CD4-positive, alpha-beta T cell treated with Interleukin-4 for 1 hour (primary cell): ENCODE results near the gene PTAR1.
A peak's percentile ranks its signal among the peaks of the same experiment; 100 is the strongest.
"Not testable (repeated sequence)": the region's sequence is repeated elsewhere in the genome, so short reads cannot be mapped to it uniquely, and the experiment has no call there.

Experiments used
- DNase-seq, 2 donors: peaks; one replicate each; pipeline ENCODE4 v3.0.0-alpha.2; 2020 to 2022

Gene PTAR1, protein sequence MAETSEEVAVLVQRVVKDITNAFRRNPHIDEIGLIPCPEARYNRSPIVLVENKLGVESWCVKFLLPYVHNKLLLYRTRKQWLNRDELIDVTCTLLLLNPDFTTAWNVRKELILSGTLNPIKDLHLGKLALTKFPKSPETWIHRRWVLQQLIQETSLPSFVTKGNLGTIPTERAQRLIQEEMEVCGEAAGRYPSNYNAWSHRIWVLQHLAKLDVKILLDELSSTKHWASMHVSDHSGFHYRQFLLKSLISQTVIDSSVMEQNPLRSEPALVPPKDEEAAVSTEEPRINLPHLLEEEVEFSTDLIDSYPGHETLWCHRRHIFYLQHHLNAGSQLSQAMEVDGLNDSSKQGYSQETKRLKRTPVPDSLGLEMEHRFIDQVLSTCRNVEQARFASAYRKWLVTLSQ

DNA sequence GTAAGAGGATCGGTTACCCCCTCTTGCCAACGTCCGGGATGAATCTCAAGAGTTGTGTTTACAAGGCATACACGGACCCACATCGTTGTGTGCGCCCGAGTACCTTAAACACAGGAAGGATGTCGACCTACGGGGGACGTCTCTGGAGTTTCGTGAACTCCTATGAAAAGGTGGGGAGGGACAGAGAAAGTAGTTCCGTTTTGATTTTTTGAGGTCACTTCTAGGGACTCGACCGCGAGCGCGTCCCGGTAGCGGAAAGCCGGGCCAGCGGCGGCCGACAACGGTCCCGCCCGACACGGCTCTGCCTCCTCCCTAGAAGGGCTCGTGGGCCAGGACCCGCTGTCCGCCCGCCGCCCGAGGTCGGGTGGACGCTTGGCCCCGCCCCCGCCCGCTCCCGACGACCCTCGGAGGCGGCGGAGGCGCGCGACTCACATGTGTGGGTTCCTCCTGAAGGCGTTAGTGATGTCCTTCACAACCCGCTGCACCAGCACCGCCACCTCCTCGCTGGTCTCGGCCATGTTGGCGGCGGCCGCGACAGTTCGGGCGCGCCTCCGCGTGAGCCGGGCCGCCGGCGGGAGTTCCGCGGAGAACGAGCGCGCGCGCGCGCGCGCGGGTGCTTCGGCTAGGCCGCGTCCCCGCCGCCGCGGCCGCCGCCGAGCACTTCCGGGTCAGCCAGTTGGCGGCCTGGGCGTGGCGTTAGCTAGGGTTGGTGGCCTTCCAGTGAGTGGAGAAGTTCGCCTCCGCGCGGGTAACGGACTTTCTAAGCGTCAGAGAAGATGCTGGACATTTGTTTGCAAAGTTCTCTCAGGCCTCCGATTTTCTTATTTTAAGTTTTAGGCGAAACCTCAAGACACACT lies at the start of gene PTAR1:
Gene PTAR1 (minus strand): TSS at position 591 of the 857 bp plus-strand sequence. CDS start 73 bp downstream, at position 518.
- peak; percentile 89 to 90 for DNase-seq

DNA sequence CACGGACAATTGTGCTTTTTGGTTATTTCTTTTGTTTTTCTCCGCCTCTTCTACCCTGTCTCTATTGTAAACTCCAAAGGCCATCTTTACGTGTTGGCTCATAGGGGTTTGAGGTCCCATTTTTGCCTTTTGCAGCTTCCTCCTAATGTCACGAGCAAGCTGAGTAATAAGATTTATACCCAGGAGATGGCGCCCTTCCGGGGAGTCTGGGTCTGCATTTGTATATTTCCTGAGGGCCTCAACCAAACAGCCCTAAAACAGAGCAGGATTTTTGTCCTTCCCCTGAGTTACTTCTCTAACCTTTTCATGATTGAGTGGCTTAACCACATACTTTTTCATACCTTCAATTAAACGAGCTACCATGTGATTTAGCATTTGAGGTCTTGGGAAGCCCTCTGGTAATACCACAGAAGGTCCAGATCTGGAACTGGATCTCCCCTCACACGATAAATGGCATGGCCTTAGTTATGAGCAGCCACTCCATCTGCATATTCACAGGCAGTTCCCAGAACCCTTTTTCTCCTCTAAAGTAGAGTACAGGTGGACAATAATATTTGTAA lies 49.6 kb upstream of the PTAR1 start:
- DNase-seq = peak; percentile 26 to 39

DNA sequence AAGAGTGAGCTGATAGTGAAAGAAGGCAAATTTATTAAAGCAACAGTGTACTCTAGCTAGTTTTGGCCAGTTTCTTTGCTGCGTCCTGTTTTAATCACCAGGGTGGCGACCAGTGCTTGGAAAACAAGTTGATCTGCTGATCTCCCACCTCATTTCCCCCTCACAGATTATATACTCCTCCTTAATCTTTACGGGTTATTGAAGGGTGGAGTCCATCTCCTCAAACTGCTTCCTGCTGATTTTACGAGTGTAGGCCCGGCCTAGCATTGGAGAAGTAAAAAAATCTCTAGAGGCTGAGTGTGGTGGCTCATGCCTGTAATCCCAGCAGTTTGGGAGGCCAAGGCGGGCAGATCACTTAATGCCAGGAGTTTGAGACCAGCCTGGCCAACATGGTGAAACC lies 46.8 kb upstream of the PTAR1 start:
- DNase-seq = no peak

DNA sequence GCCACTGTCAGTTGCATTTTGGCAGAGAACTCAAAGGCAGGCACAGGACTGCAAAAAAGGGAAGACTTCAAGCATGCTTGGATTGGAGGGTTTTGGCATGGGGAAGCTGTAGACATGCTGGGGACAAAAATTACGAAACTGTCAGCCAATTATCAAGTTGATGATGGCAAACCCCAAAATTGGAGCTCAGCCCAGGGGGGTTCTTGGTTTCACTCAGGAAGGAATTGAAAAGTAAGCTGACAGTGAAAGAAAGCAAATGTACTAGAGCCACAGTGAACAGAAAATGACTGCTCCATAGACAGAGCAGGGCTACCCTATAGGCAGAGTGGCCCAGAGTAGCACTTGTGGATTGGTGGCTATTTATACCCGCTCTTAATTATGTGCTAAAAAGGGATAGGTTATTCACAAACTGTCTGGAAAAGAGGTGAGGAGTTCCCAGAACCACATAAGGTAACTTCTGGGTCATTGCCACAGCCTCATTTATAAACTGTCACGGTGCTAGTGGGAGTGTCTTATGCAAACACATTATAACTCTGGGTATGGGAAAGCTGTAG lies 46.2 kb upstream of the PTAR1 start:
- no peak for DNase-seq

DNA sequence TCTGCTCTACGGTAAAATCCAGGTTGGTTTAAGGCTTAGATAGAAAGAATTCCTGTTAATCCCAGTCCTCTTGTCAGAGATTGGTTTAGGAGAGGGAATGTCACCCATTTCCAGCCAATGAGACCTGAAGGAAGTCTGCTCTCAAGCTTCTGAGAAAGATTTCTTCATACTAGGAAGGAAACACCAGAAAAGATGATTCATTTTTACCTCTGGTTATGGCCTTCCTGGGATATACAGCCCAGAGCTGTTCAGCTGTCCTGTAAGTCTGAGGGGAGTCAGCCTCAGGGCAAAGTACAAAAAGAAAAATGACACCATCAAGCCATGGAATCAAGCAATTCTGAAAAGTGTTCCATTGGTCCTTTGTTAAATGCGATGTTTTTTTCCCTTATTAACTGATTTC lies 42.2 kb upstream of the PTAR1 start:
- no peak for DNase-seq

DNA sequence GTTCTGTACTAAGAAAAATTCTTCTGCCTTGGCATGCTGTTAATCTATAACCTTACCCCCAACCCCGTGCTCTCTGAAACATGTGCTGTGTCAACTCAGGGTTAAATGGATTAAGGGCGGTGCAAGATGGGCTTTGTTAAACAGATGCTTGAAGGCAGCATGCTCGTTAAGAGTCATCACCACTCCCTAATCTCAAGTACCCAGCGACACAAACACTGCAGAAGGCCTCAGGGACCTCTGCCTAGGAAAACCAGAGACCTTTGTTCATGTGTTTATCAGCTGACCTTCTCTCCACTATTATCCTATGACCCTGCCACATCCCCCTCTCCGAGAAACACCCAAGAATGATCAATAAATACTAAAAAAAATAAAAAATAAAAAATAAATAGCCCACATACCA lies 40.2 kb upstream of the PTAR1 start:
- DNase-seq = not testable (repeated sequence)

DNA sequence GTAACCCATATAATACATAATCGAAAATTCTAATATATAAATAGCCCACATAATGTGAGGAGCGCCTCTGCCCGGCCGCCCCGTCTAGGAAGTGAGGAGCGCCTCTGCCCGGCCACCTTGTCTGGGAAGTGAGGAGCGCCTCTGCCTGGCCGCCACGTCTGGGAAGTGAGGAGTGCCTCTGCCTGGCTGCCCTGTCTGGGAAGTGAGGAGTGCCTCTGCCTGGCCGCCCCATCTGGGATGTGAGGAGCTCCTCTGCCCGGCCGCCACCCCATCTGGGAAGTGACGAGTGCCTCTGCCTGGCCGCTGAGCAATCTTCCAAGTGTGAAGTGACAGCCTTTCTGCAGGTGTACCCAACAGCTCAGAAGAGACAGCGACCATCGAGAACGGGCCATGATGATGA lies 39.7 kb upstream of the PTAR1 start:
- DNase-seq = not testable (repeated sequence)

DNA sequence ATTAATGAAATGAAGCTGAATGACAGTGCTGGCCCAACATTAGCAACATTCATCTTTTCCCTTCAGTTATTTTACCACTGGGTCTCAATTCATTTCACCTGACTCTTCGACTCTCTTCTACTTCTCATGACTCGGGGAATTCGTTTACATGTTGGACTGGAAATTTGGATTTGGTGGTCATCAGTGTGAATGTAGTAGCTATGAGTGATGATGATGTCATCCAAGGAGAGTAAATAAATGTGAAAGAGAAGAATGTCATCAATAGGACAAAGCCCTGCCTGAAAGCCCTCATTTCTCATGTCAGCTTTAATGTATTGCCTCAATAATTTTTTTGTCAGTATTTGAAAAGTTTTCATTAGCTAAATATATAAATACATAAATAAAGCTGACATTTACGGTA lies 38.9 kb upstream of the PTAR1 start:
- DNase-seq = no peak

DNA sequence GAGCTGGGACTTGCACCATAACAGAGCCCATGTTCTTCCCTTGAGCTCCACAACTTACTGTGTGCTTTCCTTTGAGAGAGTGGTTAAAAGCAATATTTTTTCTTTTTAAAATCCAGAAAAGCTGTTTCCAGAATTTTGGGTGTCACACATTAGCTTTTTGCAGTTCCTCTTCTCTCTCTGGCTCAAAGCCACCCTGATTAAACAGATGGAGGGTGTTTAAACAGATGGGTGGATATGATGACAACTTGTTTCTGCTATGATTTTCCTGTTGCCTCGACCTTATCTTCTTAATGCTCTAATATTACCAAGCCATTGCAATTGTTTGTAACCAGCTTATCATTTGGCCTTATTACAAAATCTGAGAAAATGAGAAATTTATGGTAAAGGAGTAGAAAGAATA lies 37.9 kb upstream of the PTAR1 start:
- DNase-seq = no peak

DNA sequence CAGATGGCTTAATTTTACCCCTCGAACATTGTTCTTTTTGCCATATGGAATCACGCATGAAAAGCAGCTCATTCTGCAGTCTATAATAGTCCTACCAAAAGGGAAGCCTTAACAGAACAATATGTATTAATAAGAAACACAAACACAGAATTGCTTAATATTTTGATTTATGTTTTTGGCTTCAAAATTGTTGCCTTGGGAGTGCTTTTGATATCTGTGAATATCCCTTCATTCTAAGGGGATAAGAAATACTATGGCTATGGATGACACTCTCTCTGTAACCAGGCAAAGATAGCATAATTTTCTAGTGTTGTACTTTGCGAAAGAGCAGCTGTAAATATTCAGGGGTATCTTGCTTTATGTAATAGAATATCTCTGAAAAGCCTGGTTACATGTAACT lies 34.5 kb upstream of the PTAR1 start:
- no peak for DNase-seq

DNA sequence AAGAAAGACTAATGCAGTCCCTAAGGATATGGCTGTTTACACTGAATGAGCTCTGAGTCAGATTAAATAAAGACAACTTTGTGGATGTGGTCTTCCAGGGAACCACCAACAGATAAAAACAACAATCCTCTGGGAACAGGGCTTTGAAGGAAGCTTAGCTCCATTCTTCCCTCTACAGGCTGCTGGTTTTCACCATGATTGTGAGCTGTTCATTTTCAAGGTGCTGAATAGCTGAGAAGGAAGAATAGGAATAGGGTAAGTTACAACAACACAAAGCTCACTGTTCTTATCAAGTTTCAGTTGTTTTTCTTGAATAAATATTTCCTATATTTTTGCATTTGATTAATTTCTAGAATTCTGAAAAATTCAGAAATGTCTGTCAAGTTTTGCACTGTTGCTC lies 25.9 kb upstream of the PTAR1 start:
- no peak for DNase-seq

DNA sequence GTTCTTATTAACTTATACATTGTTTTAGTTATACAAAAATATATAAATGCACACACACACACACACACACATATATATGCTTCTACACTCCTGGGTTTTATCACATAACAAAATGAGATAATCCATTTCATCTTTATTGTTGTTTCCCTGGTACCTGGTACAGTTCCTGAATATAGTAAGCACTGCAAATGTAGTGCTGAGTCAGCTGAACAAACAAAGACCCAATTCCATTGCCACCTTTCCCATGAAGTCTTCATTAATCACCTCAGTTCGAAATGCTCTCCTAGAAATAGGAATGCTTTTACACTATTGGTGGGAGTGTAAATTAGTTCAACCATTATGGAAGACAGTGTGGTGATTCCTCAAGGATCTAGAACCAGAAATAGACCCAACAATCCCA lies 13.4 kb upstream of the PTAR1 start:
- DNase-seq = no peak

DNA sequence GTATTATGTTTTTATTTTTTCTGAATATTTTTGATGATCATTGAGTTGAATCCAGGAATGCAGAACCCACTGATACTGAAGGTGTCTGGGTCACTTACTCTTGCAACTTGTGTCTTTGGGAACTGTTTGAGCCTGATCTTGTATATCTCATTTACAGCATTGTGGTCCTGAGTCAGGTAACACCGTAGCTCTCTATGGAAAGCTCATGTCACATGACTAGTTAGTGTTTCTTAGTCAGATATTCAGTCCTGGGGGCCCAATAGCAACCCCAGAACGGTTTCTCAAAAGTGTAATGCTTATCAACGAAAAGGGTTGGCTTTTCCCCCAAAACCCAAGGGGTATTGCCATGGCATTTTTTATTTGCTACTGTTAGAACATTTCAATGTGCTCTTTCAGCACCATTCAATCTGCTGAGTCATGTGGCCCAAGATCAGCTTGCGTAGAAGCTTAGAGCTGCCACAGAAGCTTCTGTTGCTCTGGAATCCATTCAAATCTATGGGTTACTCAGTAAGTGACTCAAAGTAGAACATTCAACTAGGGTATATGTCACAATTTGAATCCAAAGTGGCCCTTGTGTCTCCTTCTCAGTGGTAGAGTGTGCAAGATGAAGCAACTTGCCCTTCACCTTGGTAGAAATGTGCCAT lies 12.1 kb upstream of the PTAR1 start:
- DNase-seq = no peak

DNA sequence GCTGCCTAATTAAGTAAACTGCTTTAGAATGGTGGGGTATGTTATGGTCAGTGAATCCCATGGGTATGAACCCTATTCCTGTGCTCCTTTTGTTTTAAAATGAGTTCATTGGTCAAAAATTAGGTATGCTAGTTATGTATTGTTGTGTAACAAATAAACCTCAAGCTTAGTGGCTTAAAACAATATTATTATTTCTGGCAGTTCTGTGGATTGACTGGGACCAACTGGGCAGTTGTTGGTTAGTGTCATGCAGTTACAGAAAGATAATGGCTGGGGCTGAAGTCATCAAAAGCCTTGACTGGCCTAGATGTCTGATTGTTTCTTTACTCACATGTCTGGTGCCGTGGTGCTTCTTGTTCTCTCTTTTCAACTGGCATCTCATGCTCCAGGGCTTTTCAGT lies 8.9 kb upstream of the PTAR1 start:
- no peak for DNase-seq

DNA sequence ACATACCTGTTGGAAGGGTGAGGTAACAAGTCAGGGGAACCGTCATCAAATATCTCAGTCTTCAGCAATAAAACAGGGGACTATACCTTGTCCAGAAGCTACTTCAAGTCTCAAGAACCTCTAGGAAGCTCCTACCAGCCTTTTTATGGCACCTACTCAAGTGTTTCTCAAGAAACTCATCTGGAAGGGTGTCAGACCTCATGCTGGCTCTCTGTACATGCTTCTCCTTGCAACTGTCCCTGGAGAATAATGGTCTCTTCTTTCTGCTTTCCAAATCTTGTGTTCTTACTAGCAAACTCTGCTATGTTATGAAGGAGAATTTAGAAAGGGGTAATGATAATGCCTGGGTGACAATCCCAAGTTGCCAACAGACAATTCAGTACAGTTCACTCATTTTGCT lies 8.3 kb upstream of the PTAR1 start:
- DNase-seq = no peak

DNA sequence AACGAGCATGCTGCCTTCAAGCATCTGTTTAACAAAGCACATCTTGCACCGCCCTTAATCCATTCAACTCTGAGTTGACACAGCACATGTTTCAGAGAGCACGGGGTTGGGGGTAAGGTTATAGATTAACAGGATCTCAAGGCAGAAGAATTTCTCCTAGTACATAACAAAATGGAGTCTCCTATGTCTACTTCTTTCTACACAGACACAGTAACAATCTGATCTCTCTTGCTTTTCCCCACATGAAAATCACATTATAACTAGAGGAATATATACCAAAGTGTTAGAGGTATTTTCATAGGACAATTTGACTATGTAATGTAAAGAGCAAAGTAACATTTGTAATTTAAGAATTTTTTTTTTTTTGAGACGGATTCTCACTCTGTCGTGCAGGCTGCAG lies 4.1 kb upstream of the PTAR1 start:
- DNase-seq = not testable (repeated sequence)

DNA sequence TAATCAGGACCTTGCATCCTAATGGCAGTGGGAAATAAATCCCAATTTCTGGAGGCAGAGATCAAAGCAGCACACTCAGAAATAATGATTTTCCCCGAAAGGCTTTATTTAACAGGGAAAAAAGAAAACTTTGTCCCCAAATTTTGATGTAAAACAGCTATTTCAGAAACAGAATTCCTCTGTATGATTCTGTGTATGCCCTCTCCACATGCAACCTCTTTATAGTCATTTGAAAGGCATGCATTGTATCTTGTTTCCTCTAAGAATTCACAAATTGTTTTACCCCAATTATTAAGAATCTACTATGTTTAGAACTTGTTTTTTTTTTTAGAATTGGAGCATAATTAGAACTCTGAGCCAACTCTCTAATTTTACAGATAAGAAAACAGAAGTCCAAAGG lies 2.7 kb upstream of the PTAR1 start:
- DNase-seq = no peak

DNA sequence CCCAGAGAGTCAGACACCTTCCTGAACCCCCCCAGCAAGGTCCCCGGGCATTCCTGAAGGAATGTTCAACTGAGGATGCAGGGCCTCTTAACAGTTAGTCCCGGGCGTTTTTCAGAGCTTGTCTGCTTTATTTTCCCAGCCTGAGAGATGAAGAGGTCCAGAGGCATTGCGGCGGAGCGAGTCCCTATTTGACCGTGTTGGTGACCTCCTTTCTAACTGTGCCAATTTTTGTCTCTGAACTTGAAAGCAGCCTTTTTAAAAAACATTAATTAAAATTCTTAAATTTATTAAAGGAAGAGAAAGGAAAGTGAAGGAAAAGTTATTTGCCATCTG lies 433 bp upstream of the PTAR1 start:
- DNase-seq = no peak

DNA sequence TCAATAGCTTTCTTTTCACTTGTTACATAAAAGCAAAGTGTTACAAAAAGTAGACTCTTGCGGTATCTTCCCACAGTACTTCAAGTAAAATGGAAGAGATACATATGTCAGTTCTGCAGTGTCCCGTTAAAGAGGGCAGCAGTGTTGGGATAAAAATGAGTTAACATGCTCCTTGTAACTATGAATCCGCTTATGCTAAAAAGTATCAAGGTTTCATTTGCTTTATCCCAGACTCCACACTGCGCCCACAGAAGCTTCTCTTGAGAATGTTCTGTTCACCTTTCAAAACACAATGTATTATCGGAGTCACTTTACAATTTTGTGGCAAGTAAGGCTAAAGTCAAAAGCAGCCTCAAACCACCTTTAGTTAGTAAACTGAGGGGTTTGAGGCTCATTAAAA lies 790 bp downstream of the PTAR1 start:
- DNase-seq = no peak

DNA sequence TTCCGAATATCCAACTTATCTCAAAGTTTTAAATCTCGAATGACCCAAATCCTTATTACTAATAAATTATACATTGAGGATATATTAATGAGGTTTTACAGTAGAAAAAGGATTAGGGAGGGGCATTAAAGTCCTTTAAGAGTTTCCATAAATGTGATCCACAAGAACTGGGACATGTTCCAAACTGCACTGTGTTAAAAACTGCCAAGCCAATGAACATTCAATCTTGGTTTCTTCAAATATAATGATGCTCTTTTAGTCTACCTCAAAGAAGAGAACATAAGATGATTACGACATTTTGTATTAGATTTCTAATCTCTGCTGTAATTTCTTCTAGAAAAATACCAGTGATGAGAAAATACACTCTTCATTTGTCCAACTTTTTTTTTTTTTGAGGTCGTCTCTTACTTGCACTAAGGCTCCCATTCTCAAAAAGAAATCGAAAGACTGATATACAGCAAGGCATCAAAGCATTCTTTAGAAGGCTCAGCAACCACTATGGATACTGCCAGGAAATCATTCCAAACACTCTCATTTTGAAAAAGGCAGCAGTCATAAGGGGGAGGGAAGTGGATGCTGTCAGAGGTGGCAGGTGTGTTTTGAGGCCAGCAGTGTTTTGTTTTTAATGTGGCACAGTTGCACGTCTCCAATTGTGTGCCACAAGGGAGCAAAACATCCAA lies 1.7 kb downstream of the PTAR1 start:
- DNase-seq = no peak

DNA sequence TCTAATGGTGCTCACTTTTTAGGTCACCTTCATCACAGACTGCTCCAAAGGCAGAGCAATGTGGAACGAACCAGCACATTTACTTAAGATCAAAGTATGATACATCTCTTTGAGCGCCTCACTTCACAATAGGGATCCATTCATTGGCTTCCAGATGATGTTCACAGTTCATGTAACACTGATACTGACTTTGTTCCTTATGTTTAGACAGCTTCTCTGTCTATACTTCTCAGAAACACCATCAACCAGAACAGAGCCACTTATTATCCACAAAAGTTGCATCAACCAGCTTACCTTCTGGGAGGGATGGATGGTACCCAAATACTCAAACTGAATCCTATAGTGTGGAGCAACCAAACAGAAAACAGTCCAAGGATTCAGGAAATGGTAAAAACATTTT lies 4.6 kb downstream of the PTAR1 start:
- no peak for DNase-seq

DNA sequence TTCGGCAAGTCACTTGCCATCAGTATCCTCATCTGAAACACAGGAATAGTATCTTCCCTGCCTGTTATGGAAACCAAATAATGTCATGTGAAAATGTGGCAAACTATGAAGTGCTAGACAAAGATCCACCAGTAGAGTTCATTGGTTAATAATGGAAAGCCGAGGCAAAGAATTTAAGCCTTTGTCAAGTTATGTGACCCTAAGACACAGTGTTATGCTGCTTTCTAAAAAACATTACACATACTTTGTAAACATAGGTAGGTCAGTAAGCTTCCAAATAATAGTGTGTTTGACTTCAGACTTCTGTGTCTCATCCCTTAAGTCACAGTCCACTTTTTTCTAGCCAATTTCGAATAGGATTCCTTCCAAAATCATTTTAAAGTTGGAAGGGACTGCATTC lies 6.0 kb downstream of the PTAR1 start:
- DNase-seq = no peak

DNA sequence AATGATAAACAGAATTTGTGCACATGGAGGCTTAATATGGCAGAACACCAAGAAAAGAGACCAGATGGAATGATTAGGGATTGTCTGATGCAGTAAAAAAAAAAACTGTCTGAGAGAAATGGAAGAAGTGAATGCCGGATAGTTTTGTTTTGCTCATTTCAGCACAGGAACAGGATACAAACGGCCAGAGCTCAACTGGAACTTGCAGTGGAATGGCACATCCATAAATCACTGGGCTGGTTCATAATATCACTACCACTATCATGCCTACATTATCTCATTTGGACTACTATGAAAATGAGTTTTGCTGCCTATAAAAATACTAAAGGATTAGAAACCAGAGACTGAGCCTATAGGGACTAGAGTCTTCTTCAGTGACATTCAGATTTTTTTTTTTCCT lies 9.7 kb downstream of the PTAR1 start:
- no peak for DNase-seq
